Measurements from ENCODE around the gene CTPS1.

The CTPS1 gene

DNA sequence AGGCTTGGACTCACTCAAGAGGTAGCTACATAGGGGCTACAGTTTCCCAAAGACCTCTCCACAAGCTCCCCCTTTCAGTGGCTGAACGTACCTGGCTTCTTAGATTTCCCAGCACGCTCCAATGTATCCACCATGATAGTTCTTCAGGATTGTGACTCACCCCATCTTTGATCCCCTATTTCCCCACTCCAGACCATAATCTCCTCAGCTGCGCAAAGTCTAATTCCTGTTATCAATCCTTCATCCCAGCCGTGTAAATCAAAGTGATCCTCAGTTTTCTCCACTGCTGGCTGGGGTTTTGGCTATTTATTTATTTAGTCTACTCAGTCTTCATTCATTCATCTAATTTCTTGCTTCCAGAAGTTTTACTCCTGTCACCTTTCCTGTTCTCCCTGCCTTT lies 13.1 kb upstream of the CTPS1 start:
- DNase-seq (ENCODE audit: low read depth in 2 of 2): no peak

DNA sequence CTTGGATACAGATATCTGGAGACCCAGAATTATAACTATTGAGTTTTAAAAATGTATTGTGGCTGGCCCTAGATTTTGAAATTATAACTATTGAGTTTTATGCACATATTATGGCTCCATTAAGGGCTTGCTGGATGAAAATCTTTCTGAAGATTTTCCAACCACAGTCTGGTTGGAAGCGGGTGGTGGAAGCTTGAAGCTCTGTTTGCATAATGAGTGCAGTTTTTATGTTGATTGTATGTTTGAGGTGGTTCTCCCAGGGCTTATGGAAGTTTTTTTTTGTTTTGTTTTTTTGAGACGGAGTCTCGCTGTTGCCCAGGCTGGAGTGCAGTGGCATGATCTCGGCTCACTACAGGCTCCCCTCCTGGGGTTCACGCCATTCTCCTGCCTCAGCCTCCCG lies 10.1 kb upstream of the CTPS1 start:
- DNase-seq (ENCODE audit: low read depth in 2 of 2): no peak

DNA sequence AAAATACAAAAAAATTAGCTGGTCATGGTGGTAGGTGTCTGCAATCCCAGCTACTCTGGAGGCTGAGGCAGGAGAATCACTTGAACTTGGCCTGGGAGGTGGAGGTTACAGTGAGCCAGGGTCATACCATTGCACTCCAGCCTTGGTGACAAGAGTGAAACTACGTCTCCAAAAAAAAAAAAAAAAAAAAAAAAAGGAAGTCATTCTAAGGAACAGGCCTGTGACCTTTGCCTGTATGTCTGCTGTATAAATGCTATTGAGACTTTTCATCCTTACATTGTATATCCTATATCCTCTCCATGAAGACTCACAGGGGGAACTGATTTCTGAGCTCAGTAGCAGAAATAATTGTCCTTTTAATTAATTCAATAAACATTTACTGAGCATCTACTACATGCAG lies 7.5 kb upstream of the CTPS1 start:
- DNase-seq (ENCODE audit: low read depth in 2 of 2): no peak

DNA sequence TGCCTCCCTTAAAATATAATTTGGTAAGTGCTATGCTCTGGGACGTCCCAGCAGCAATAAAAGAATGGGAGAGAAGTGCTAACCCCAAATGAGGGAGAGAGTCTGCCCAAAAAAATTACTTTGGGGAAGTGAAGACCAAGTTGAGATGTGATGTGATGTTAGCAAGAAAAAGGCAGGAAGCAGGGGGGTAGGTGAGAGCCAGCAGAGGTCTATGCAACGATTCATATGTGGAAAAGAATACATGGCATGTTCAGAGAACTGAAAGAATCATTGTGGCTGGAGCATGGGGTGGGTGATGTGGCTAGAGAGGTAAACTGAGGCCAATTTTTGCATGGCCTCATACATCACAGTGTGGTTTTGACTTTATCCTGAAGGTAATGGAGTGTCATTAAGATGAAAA lies 5.6 kb upstream of the CTPS1 start:
- DNase-seq (ENCODE audit: low read depth in 2 of 2): no peak

GRCh38 chr1:40974945-40975344 lies 4.6 kb upstream of the CTPS1 start:
- DNase-seq (ENCODE audit: low read depth in 2 of 2): no peak

DNA sequence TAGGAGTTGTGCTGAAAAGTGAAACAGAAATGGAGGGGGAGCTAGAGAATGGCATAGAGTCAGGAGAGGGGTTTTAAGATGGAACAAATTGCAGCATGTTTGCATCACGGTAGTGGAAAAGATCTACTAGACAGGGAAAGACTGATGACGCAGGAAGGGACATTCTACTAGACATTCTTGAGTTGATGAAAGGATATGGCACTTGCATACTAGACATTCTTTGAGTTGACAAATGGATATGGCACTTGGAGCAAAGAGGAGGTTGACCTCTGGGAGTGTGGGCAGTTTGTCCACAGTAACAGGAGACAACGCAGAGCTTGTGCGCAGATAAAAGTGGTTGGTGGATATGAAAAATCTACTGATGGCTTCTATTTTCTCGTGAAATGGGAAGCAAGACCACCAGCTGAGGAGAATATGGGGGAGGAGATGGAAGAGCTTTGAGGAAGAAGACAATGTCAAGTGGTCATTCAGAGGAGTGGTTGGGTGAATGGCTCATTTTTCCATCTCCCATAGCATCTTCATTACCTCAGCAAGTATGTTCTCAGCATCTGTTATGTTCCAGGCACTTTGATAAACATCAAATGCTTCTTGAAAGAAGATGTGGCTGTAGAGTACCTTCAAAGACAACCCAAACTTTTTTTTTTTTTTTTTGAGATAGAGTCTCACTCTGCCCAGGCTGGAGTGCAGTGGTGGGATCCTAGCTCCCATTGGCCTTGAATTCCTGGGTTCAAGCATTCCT lies 2.4 kb upstream of the CTPS1 start:
- no peak for DNase-seq (ENCODE audit: low read depth in 2 of 2)

- no peak for DNase-seq (ENCODE audit: low read depth in 2 of 2)
Measured at GRCh38 chr1:40977716-40978115, 1.8 kb upstream of the CTPS1 start.

DNA sequence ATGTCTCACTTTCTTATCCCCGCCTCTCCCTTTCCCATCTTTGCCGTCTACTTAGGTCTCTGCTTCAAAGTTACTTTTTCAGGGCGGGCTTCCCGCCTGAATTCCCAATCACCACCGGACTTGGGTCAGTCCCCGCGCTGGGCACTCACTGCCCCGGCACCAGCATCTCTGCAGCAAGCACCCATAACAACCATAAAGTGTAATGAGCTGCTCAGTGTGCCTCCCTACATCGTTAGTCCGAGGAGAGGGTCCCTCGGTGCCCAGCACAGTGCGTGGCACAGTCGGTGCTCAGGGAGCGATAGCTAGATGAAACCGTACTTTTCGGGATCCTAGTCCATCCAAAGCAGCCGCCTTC lies 633 bp upstream of the CTPS1 start:
- DNase-seq (ENCODE audit: low read depth in 2 of 2): no peak

DNA sequence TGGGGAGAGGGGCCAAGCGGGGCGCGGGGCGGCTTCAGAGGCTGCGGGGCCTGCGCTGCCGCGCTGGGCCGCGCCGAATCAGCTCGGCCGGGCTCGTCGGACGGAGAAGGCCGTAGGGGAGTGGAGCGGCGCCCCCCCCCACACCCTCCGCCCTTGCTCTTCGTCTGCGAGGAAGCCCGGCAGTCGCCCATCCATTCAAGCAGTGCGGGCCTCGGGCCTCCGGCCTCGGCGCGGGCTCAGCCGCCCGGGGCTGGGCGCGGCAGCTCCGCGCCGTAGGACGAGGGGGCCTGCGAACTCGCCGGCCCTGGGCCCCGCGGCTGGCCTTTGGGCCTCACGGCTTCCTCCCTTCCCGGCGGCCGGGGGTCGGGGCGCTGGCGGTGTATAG lies 564 bp downstream of the CTPS1 start:
- no peak for DNase-seq (ENCODE audit: low read depth in 2 of 2)

- no peak for DNase-seq (ENCODE audit: low read depth in 2 of 2)
Measured at GRCh38 chr1:40980453-40981121, 1.1 kb downstream of the CTPS1 start.

DNA sequence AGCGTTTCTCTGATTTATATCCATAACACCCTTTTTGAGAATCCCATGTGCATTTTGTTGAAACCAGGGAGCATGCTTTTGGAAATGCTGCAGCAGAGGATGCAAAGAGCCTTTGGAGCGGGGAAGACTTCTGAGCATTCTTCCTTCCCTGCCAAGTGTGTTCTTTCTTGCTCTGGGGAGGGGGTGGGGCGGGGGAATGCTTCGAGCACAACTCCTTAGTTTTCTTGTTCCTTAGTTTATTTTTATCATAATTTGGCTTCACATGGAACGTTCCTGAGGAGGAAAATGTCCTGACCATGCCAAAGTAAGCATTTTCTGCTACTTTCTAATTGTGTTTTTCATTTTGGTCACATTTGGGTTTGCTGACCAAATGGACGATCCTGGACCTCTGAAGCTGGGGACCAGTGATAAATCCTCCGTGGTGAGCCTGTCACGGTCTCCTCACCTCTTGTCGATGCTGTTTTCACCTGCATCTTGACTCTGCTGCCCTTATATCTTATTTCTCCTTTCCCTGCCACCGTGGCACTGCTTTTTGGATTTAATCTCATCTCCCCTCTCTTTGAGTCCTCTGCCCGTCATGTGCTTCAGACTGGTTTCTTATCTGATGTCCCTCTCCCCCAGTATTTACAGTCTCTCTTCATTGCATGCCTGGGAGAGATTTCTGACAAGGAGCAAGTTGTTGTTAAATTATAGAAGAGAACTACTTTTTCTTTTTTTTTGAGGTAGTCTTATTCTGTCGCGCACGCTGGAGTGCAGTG lies 2.4 kb downstream of the CTPS1 start:
- DNase-seq (ENCODE audit: low read depth in 2 of 2): no peak

DNA sequence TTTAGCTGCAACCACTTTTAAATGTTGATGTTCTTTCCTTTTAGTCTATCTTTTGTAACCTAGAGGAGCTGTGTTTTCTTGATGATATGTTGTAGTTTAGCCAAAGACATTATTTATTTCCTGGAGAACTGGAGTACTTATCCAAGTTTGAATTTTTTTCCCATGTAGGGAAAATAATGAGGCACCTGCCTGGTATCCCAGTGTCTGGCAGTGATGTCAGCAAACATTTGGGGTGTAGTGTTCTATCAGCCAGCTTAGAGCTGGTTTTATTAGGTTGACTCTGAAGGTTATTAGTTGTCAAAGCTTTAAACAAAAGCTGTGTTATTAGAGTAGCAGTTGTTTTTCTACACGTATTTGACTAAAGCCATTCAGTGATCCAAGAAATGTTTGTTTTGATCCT lies 3.2 kb downstream of the CTPS1 start:
- no peak for DNase-seq (ENCODE audit: low read depth in 2 of 2)

GRCh38 chr1:40983286-40983685 lies 3.8 kb downstream of the CTPS1 start:
- DNase-seq (ENCODE audit: low read depth in 2 of 2): no peak

DNA sequence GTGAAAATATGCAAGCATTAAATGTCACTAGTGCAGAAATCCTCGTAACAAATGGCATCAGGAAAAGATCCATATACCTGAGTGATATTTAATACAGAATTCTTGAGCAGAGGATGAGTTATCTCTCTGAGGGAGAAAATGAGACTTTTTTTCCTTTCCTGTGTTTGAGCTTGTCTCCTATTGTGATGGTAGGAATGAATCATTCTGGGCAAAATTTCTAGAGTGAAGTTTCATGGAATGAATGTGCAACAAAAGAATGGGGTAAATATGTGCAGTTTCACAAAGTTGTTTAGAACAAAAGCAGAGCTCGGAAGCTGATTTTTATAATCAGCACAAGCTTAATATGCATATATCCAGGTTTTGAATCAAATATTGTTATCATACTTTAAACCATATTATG lies 4.6 kb downstream of the CTPS1 start:
- DNase-seq (ENCODE audit: low read depth in 2 of 2): no peak

DNA sequence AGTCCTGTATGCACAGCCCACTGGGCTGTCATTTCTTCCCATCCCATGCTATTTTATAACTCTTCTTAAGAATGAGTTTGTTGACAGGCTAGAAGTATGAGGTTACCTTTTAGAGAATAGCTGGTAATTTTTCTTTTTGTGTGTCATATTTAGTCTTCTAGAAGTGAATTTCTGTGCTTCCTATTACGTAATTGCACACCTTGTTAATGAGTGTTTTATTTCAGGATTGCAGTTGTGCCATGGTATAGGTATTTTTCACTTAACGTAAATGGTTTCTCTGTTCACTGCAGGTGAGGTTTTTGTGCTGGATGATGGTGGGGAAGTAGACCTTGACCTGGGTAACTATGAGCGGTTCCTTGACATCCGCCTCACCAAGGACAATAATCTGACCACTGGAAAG lies 5.0 kb downstream of the CTPS1 start:
- no peak for DNase-seq (ENCODE audit: low read depth in 2 of 2)

DNA sequence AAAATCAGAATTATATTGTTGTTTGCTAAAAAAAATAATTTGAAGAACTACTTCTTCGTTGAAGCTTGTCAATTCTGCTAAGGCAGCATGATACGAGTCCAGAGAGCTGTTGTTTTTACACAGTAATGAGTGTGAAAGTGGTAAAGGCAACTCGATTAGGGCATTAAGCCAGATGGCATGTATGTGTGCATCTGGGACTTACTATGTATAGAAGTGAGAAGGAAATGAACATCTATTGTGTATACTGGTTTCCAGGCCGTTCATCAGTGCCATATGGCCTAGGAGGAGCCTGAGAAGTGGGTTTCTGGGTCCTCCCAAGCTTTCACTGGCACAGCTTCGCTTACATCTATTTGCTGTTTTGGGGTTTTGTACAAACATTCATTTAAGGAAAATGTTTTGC lies 5.7 kb downstream of the CTPS1 start:
- DNase-seq (ENCODE audit: low read depth in 2 of 2): no peak

- DNase-seq (ENCODE audit: low read depth in 2 of 2): no peak
Measured at GRCh38 chr1:40985875-40986274, 6.4 kb downstream of the CTPS1 start.

- DNase-seq (ENCODE audit: low read depth in 2 of 2): no peak
Measured at GRCh38 chr1:40986328-40986783, 6.9 kb downstream of the CTPS1 start.

GRCh38 chr1:40986956-40987355 lies 7.5 kb downstream of the CTPS1 start:
- DNase-seq (ENCODE audit: low read depth in 2 of 2): no peak

DNA sequence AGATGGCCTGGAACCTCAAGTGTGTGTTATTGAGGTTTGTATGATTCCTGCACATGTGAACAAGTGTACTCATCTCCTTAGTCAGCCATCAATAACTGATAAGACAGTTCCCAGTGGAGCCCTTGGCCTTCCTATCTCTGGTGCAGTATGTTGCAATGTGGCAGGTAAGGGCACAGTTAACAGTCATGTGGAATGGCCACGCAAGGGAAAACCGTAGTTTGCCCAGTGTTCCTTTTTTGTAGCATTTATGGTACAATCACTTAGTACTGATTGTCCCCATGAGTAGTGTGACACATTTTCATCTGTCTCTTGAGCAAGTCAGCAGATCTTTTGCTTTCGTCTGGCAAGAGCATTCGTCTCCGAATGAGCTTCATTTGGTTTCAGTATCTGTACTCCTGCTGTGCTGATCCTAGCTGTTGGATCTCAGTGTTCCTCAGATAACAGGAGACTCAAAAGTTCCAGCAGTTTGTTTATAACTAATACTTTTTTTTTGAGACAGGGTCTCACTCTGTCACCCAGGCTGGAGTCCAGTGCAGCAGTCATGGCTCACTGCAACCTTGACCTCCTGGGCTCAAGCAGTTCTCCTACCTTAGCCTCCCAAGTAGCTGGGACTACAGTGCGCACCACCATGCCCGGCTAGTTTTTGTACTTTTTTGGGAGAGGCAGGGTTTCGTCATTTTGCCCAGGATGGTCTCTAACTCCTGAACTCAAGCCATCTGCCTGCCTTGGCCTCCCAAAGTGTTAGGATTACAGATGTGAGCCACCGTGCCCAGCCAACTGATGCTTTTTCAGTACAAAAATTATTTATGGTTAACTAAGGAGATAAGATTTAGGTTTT lies 8.2 kb downstream of the CTPS1 start:
- DNase-seq (ENCODE audit: low read depth in 2 of 2): no peak

GRCh38 chr1:40988280-40988679 lies 8.8 kb downstream of the CTPS1 start:
- DNase-seq (ENCODE audit: low read depth in 2 of 2): no peak

- DNase-seq (ENCODE audit: low read depth in 2 of 2): no peak
Measured at GRCh38 chr1:40989066-40989465, 9.6 kb downstream of the CTPS1 start.

Data from fibroblast of skin of left quadriceps (primary cell).